NCI-H510A (cell line): ENCODE data around the gene TCEA2.
A peak's percentile ranks its signal among the peaks of the same experiment; 100 is the strongest.

Experiments used
- DNase-seq: peaks from one replicate; lab custom pipeline; 2025; lab: John Stamatoyannopoulos, UW

The TCEA2 gene

GRCh38 chr20:64035933-64036345, 27.1 kb upstream of the TCEA2 start, which contains the start of gene C20orf204:
Gene C20orf204 (plus strand): TSS chr20:64036182. CDS start chr20:64036324, 142 bp downstream.
- no peak for DNase-seq

GRCh38 chr20:64036346-64037198, 26.4 kb upstream of the TCEA2 start:
- DNase-seq = no peak

GRCh38 chr20:64037199-64037497, 25.9 kb upstream of the TCEA2 start:
- DNase-seq = no peak

- peak; percentile 17 for DNase-seq
Observed at GRCh38 chr20:64037498-64038213, 25.3 kb upstream of the TCEA2 start.

GRCh38 chr20:64038224-64038564, 24.8 kb upstream of the TCEA2 start:
- no peak for DNase-seq

- DNase-seq = peak; percentile 76
Observed at GRCh38 chr20:64038565-64039292, 24.3 kb upstream of the TCEA2 start.

- no peak for DNase-seq
Observed at GRCh38 chr20:64039293-64040160, 23.5 kb upstream of the TCEA2 start.

GRCh38 chr20:64040231-64041039, 22.6 kb upstream of the TCEA2 start:
- no peak for DNase-seq

GRCh38 chr20:64041040-64041780, 21.8 kb upstream of the TCEA2 start:
- DNase-seq = no peak

- DNase-seq = no peak
Observed at GRCh38 chr20:64041781-64042053, 21.3 kb upstream of the TCEA2 start.

- DNase-seq = no peak
Observed at GRCh38 chr20:64042054-64042781, 20.8 kb upstream of the TCEA2 start.

GRCh38 chr20:64043768-64044167, 19.2 kb upstream of the TCEA2 start:
- no peak for DNase-seq

GRCh38 chr20:64044484-64045247, 18.3 kb upstream of the TCEA2 start:
- no peak for DNase-seq

GRCh38 chr20:64045346-64046011, 17.5 kb upstream of the TCEA2 start:
- no peak for DNase-seq

GRCh38 chr20:64047046-64047389, 16.0 kb upstream of the TCEA2 start:
- no peak for DNase-seq

- no peak for DNase-seq
Observed at GRCh38 chr20:64047968-64048401, 15.0 kb upstream of the TCEA2 start.

GRCh38 chr20:64048402-64049044, 14.5 kb upstream of the TCEA2 start:
- DNase-seq = no peak
